BE2C (cell line): Measurements from ENCODE around the gene AGPAT3.

ENCODE experiments used
- DNase-seq: peaks from one replicate; pipeline ENCODE4 v3.0.0-alpha.2; 2020
- H3K27me3 ChIP-seq: fragments of 250-450 bp; sonication (Bioruptor Pico); 2 replicates; pipeline ENCODE4 v1.5.1; 2020; ENCODE audit warnings: mild to moderate bottlenecking
- H3K36me3 ChIP-seq: fragments of 250-450 bp; sonication (Bioruptor Pico); 2 replicates; pipeline ENCODE4 v1.5.1; 2020; ENCODE audit warnings: mild to moderate bottlenecking
- H3K4me1 ChIP-seq: fragments of 250-450 bp; sonication (Bioruptor Pico); 2 replicates; pipeline ENCODE4 v1.5.1; 2020
- H3K4me3 ChIP-seq: 2 replicates; pipeline ENCODE4 v1.5.1; 2011; ENCODE audit warnings: low read depth, low read length
- H3K9me3 ChIP-seq: fragments of 250-450 bp; sonication (Bioruptor Pico); 2 replicates; pipeline ENCODE4 v1.5.1; 2020
- TF ChIP-seq, protein P1 (sequence below): IDR thresholded peaks from 2 replicates; pipeline ENCODE4 v1.5.1; 2012; ENCODE audit warnings: mild to moderate bottlenecking, low read depth, low read length

Gene AGPAT3

DNA sequence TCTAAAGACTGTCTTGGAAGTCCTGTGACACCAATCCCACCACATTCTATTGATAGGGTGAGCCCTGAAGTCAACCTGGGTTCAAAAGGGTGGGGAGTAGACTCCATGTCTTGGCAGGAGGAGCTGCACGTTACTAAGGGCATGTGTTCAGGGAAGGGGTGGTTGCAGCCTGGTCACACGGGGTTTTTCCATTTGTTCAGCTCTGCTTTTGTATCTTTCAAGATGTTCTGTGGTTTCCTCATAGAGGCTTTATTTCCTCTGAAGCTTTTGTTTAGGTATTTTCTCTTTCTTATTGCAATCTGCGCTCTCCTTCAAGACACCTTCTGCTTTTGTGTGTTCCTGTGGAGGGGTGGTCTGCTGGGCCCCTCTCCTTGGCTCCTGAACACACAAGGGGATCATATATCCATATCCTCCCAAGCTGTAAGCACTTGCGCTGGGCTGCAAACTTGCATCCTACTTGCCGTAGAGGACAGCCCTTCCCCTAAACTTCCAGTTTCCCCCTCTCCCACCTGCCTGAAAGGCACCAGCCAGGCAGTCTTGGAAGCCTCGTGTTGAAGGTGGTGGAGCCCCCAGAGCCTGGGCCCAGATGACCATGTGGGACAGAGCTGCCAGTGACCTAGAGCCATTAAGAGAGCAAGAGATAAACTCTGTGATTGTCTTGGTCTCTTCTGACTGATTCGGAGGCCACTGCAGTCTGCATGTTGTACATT, 84.6 kb downstream of the AGPAT3 start:
- H3K27me3 ChIP-seq = no peaks in the 10 kb centered on the region
- H3K4me1 ChIP-seq = peaks cover 6% of the 10 kb centered on the region; the same call in 1 of the 2 replicates
- H3K4me3 ChIP-seq = no peak overlapping the region
- H3K36me3 ChIP-seq = no peaks in the 10 kb centered on the region
- TF ChIP-seq, protein P1, sequence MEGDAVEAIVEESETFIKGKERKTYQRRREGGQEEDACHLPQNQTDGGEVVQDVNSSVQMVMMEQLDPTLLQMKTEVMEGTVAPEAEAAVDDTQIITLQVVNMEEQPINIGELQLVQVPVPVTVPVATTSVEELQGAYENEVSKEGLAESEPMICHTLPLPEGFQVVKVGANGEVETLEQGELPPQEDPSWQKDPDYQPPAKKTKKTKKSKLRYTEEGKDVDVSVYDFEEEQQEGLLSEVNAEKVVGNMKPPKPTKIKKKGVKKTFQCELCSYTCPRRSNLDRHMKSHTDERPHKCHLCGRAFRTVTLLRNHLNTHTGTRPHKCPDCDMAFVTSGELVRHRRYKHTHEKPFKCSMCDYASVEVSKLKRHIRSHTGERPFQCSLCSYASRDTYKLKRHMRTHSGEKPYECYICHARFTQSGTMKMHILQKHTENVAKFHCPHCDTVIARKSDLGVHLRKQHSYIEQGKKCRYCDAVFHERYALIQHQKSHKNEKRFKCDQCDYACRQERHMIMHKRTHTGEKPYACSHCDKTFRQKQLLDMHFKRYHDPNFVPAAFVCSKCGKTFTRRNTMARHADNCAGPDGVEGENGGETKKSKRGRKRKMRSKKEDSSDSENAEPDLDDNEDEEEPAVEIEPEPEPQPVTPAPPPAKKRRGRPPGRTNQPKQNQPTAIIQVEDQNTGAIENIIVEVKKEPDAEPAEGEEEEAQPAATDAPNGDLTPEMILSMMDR = no peak
- H3K9me3 ChIP-seq = peaks cover 7% of the 10 kb centered on the region
- DNase-seq = no peak

DNA sequence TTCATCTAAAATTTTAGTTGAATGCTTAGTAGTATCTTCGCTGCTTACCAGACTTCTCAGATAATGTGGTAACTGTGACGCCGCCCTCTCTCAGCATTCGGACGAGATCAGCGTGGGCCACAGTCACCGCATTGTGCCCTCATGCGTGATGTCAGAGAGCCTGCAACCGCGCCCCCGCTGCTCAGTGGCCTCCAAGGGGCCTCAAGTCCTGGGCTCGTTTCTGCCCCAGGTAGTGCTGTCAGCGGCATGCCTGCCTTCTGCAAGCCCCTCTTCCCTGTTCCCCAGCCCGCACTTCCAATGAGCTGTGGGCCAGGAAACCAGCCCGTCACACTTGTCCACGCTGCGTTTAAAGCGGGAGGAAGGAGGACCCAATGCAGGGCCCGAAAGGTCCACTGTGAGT, 85.5 kb downstream of the AGPAT3 start:
- peaks cover 6% of the 10 kb centered on the region; the same call in 1 of the 2 replicates for H3K4me1 ChIP-seq
- TF ChIP-seq, protein P1 = no peak
- no peak for DNase-seq
- no peak overlapping the region for H3K4me3 ChIP-seq
- H3K9me3 ChIP-seq = peaks cover 7% of the 10 kb centered on the region
- H3K27me3 ChIP-seq = no peaks in the 10 kb centered on the region
- no peaks in the 10 kb centered on the region for H3K36me3 ChIP-seq

DNA sequence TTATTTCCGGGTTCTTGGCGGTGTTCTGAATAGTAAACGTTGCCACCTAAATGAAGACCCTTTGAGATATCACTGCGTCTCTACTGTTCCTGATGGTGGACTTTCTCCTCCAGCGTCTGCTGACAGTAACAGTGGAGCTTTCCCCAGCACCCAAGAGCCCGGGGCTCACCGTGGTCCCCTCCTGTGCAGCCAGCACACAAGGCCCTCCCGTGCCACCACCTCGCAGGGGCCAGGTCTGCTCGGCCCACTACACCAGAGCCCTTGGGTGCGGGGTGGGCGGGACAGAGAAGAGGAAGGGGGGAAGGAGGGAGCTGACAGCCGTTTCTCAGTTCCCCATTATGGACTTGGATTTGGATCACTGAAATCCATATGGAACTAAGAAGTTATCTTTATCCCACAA, 85.9 kb downstream of the AGPAT3 start:
- Histone ChIP-seq H3K4me1 (peaks cover 6% of the 10 kb centered on the region; the same call in 1 of the 2 replicates), H3K27me3 (no peaks in the 10 kb centered on the region), H3K9me3 (peaks cover 7% of the 10 kb centered on the region), H3K4me3 (no peak overlapping the region), H3K36me3 (no peaks in the 10 kb centered on the region)
- TF ChIP-seq, protein P1 = no peak
- DNase-seq = no peak

DNA sequence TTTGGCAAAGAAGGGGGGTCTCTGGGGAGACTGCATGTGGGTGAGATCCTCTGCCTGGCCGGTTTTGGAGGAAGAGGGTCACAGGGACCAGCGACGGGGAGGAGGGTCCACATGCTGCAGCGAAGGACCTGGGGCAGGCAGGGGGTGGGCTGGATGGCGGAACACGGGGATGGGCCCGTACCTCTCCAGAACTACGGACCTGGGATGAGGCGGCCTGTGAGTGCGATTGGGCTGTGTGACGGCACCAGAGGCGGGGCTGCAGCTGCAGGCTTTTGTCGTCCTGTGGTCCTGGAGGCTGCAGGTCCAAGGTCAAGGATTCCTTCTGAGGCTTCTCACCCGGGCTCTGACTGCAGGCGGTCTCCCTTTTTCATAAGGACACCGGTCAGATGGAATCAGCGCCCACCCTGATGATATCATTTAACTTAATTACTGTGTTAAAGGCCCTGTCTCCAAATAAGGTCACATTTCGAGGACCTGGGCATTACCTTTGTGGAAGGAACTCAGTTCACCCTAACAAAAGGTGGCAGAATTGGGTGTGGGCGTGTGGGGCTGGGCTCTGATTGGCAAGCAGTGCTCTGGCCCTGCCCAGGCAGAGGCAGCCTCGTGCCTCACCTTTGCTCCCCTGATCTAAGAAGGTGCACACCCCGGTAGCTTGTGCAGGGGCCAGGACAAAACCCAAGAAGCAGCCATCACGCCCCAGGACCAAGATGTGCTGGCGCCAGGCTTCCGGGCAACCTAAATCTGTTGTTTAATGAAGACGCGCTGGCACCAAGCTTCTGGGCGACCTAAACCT, 87.1 kb downstream of the AGPAT3 start:
- no peaks in the 10 kb centered on the region for H3K27me3 ChIP-seq
- TF ChIP-seq, protein P1 = no peak
- DNase-seq = no peak
- H3K9me3 ChIP-seq = peaks cover 7% of the 10 kb centered on the region
- peaks cover 6% of the 10 kb centered on the region; the same call in 1 of the 2 replicates for H3K4me1 ChIP-seq
- H3K36me3 ChIP-seq = no peaks in the 10 kb centered on the region
- no peak overlapping the region for H3K4me3 ChIP-seq

DNA sequence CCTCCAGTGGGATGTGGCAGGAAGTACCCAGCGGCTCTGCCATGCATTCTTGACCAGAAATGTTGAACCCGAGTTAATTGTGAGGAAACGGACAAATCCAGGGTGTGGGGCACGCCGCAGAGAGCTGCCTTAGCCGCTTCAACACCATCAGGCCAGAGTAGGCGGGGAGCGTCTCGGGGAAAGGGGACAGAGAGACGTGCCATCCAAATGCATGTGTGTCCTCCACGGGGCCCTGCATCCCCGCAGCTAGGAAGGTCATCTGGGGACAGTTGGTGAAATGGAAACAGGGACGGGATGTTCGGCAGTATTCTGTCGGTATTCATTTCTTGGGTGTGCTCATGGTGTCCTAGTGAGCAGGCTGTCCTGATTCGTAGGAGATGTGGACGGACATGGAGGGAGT, 88.0 kb downstream of the AGPAT3 start:
- DNase-seq = no peak
- peaks cover 6% of the 10 kb centered on the region; the same call in 1 of the 2 replicates for H3K4me1 ChIP-seq
- TF ChIP-seq, protein P1 = no peak
- H3K4me3 ChIP-seq = no peak overlapping the region
- no peaks in the 10 kb centered on the region for H3K27me3 ChIP-seq
- peaks cover 6% of the 10 kb centered on the region for H3K9me3 ChIP-seq
- H3K36me3 ChIP-seq = no peaks in the 10 kb centered on the region

DNA sequence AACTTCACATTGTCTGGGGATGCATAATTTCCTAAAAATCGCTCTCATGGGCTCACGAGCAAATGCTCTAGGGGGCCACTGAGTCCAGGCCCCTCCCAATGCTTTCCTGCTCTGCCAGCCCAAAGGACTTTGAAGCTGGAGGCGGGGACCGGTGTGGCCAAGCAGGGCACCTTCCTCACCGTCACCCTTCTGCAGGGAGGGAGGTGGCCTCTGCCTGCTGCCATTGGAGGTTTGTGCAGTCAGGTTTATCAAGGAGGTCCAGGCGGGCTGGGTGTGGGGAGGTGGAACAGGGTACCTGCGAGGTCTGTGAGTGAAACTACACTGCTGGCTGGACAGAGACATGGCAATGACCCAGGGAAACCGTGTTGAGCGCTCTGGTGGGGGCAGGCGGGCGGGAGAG, 89.0 kb downstream of the AGPAT3 start:
- no peak for DNase-seq
- Histone ChIP-seq H3K36me3 (no peaks in the 10 kb centered on the region), H3K4me1 (peaks cover 6% of the 10 kb centered on the region; the same call in 1 of the 2 replicates), H3K27me3 (no peaks in the 10 kb centered on the region), H3K4me3 (no peak overlapping the region), H3K9me3 (peaks cover 3% of the 10 kb centered on the region; the same call in 1 of the 2 replicates)
- TF ChIP-seq, protein P1 = no peak
